Psoas muscle (tissue), 8 donors: Measurements from ENCODE around the gene SIPA1L2. TPM values are rescaled to one million over a fixed set of nuclear protein-coding genes. Genes with fewer than 3 reads are reported as not detected.

ENCODE experiments used
- ATAC-seq, 4 donors: fragments of 200-7000 bp; cut with Tn5 transposase; one replicate each; pipeline ENCODE4 v1.9.1; 2020; ENCODE audit warnings: moderate library complexity in 3 of 4, mild to moderate bottlenecking in 2 of 4
- DNase-seq, 2 donors: peaks; one replicate each; pipeline ENCODE4 v3.0.0-alpha.2; 2020
- H3K27ac ChIP-seq: fragments of 200-600 bp; one replicate; pipeline ENCODE4 v1.8.0; 2022
- H3K27me3 ChIP-seq, 3 donors: fragments of 200-600 bp in 1 of 3; one replicate each; pipeline versions ENCODE4 v1.6.1 to v1.8.0; 2013 to 2022; ENCODE audit warnings: low read length in 2 of 3, mild to moderate bottlenecking in 2 of 3, moderate library complexity in 1 of 3; ENCODE audit not compliant: insufficient read depth in 3 of 3
- H3K36me3 ChIP-seq, 2 donors: fragments of 200-600 bp in 1 of 2; one replicate each; pipeline versions ENCODE4 v1.6.1 to v1.8.0; 2013 to 2022; ENCODE audit warnings: low read depth in 1 of 2, mild to moderate bottlenecking in 1 of 2, moderate library complexity in 1 of 2; ENCODE audit not compliant: insufficient read depth in 1 of 2
- H3K4me1 ChIP-seq: fragments of 200-600 bp; one replicate; pipeline ENCODE4 v1.8.0; 2022
- H3K4me3 ChIP-seq: fragments of 200-600 bp; one replicate; pipeline ENCODE4 v1.8.0; 2022; ENCODE audit warnings: mild to moderate bottlenecking
- H3K9me3 ChIP-seq: fragments of 200-600 bp; one replicate; pipeline ENCODE4 v1.8.0; 2022
- WGBS, 3 donors: extraction: QIAGEN DNeasy Blood & Tissue Kit; methylation state at CpG; one replicate each; pipeline versions ENCODE4 v1.1.6 to v1.1.7; 2013; 5-methylcytosine and 5-hydroxymethylcytosine counted together
- intact Hi-C, 2 donors: fragments of 100-400 bp; cut with DNase I; formaldehyde crosslinking; loops; one replicate each; pipeline versions ENCODE4 v1.11.0 to v1.14.2; 2022
- long read RNA-seq, 2 donors: library from polyadenylated mRNA; unstranded; transcript quantifications; one replicate each; pipeline ENCODE4 v2.0.0, GENCODE V29; 2021
- polyA plus RNA-seq, 3 donors: library from polyadenylated mRNA; stranded (reverse); fragments of 200-250 nt; gene quantifications; one replicate each; pipeline ENCODE4 v1.2.3, GENCODE V29; 2013
- total RNA-seq, 4 donors: library from RNA; stranded (reverse); fragmentation: NEBNext Ultra II Directional in 2 of 4; extraction: Animal tissue kit (Norgen Biotek cat#: 25700) in 2 of 4; gene quantifications; one replicate each; pipeline versions ENCODE4 v1.2.1 to v1.2.4, GENCODE V29; 2021 to 2023
- TF ChIP-seq, protein P1 (sequence below): fragments of 200-600 bp; IDR thresholded peaks from one replicate; pipeline ENCODE4 v1.8.0; 2022; ENCODE audit warnings: antibody characterized with exemption
- donor health status: healthy with polysubstance abuse.
- donor health status: DM: no; HTN: no; CAD: no; lungs with moderate emphysema.
- donor health status: Bipolar disorder and iron deficiency.
- donor health status: healthy.
- donor health status: DM: yes; HTN: yes; CAD: no.
- donor health status: DM: no; HTN: no; CAD: no.
- donor health status: DM: no; HTN: no; CAD: no.
- donor health status: DM: yes; HTN: yes; CAD: no.

The SIPA1L2 gene, protein sequence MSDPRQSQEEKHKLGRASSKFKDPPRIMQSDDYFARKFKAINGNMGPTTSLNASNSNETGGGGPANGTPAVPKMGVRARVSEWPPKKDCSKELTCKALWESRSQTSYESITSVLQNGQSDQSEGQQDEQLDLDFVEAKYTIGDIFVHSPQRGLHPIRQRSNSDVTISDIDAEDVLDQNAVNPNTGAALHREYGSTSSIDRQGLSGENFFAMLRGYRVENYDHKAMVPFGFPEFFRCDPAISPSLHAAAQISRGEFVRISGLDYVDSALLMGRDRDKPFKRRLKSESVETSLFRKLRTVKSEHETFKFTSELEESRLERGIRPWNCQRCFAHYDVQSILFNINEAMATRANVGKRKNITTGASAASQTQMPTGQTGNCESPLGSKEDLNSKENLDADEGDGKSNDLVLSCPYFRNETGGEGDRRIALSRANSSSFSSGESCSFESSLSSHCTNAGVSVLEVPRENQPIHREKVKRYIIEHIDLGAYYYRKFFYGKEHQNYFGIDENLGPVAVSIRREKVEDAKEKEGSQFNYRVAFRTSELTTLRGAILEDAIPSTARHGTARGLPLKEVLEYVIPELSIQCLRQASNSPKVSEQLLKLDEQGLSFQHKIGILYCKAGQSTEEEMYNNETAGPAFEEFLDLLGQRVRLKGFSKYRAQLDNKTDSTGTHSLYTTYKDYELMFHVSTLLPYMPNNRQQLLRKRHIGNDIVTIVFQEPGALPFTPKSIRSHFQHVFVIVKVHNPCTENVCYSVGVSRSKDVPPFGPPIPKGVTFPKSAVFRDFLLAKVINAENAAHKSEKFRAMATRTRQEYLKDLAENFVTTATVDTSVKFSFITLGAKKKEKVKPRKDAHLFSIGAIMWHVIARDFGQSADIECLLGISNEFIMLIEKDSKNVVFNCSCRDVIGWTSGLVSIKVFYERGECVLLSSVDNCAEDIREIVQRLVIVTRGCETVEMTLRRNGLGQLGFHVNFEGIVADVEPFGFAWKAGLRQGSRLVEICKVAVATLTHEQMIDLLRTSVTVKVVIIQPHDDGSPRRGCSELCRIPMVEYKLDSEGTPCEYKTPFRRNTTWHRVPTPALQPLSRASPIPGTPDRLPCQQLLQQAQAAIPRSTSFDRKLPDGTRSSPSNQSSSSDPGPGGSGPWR (N-terminal part only)
- total RNA-seq (10 to 100 TPM in 3 of 4 donors, 1 to 10 TPM in 1; 4.3 to 54.4 (median 14.8) TPM), polyA plus RNA-seq (1 to 10 TPM; 5.9 to 9.4 (median 6.2) TPM)
- long read RNA-seq, donor 1, full-length matches to known transcripts: 2 of 46 reads
- long read RNA-seq, donor 1, partial matches to known transcripts: 27 of 46 reads
- long read RNA-seq, donor 1, other reads (novel, unspliced or antisense): 17 of 46 reads
- long read RNA-seq, donor 2, partial matches to known transcripts: 0 of 2 reads
- long read RNA-seq, donor 2, other reads (novel, unspliced or antisense): 2 of 2 reads

DNA sequence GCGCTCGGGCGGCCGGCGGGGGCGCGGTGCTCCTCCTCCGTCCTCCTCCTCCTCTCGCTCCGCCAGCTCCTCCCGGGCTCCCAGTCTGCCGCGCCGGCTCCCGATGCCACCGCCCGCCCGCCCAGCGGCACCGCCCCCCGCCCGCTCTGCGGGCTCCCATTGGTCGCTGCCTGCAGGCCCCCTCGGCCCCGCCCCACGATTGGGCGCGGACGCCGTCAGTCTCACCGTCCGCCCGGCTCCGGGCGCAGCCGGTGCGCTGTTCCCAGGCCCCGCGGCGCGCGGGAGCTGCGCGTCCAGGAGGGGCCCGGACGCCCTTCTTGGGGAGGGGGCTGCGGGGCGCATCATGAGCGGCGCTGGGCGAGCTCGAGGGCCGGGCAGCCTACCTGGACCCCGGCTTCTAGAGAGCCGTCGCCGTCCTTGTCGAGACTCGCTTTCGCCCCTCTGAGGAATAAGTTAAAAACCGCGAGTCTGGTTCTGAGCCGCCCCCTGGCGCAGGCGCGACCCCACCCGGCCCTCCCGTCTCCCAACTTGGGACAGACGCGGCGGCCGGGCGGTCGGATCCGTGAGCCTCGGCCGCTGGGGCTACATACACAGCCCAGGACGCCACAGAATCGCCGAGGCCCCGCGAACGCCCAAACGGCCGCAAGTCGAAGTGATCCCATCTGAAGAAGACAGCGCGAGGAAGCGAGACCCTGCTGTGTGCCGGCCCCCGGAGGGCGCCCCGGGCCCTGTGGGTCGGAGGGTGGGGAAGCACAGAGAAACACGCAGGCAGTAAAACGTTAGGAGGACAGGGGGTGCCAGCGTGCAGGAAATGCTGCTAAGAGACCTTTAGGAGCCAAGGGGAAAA is at the start of gene SIPA1L2:
TSS of gene SIPA1L2 (minus strand) at position 87 of the 847 bp plus-strand sequence. CDS start 114,794 bp downstream, outside the sequence.
- H3K4me3 ChIP-seq: peak within 1 kb of the TSS; percentile 97
- H3K4me1 ChIP-seq: peaks cover 11% of the 10 kb centered on the region
- ATAC-seq (peak; percentile 93 to 99 (median 97)), DNase-seq (peak; percentile 96 to 97)
- no peaks in the 10 kb centered on the region for H3K36me3 ChIP-seq
- WGBS, 3 donors: 0% methylated on average over 60 to 98 of the region's 98 CpGs
- no peaks in the 10 kb centered on the region for H3K27me3 ChIP-seq
- TF ChIP-seq, protein P1, sequence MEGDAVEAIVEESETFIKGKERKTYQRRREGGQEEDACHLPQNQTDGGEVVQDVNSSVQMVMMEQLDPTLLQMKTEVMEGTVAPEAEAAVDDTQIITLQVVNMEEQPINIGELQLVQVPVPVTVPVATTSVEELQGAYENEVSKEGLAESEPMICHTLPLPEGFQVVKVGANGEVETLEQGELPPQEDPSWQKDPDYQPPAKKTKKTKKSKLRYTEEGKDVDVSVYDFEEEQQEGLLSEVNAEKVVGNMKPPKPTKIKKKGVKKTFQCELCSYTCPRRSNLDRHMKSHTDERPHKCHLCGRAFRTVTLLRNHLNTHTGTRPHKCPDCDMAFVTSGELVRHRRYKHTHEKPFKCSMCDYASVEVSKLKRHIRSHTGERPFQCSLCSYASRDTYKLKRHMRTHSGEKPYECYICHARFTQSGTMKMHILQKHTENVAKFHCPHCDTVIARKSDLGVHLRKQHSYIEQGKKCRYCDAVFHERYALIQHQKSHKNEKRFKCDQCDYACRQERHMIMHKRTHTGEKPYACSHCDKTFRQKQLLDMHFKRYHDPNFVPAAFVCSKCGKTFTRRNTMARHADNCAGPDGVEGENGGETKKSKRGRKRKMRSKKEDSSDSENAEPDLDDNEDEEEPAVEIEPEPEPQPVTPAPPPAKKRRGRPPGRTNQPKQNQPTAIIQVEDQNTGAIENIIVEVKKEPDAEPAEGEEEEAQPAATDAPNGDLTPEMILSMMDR: peak; percentile 47
- H3K27ac ChIP-seq: peak within 1 kb of the TSS; percentile 89
- intact Hi-C loops: loop anchor here (5.0 to 10.0 kb wide), 6 partner anchors 162 to 542 kb away; partner anchors contain the start of genes MAP10 (in 1 of the 2) and NTPCR (in 1 of the 2)
- no peaks in the 10 kb centered on the region for H3K9me3 ChIP-seq

DNA sequence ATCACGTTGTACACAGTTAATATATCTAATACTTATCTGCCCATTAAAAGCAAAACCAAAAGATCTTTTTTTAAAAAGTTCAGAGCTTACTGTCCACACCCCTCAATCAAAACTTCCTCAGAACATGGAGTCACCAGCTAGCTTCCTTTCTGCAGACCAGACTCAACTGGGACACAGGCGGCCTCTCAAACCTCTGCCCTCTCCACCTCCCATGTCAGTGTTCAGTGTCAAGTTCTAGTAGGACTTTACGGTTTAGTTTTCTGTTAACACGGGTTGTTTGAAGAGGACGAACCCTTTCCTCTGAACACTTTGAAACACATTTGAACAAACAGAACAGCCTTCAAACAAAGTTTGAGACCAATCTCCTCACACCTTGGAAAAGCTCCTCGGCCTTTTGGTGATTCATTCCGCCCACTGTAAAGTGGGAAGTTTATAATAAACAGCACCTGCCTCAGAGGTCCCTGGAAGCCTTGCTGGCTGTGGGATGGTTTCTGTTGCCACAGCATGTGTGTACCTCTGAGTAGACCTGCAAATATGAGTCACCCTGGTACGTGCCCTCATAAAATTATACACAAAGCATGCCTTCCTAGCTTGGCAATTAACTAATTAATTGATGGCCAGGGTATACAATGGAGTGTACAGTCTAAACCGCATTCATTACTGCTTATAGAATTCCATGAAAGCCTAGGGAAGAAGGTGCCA is 48.4 kb upstream of the SIPA1L2 start:
- Histone ChIP-seq H3K36me3 (no peaks in the 10 kb centered on the region), H3K27me3 (no peaks in the 10 kb centered on the region), H3K9me3 (no peaks in the 10 kb centered on the region), H3K4me1 (no peaks in the 10 kb centered on the region), H3K27ac (no peak overlapping the region), H3K4me3 (no peak overlapping the region)
- 73 to 77% (median 76%) methylated on average over 9 of the region's 9 CpGs for WGBS, 3 donors
- intact Hi-C loops: no loop called here
- DNase-seq (no peak), ATAC-seq (no peak)
- TF ChIP-seq, protein P1: no peak

DNA sequence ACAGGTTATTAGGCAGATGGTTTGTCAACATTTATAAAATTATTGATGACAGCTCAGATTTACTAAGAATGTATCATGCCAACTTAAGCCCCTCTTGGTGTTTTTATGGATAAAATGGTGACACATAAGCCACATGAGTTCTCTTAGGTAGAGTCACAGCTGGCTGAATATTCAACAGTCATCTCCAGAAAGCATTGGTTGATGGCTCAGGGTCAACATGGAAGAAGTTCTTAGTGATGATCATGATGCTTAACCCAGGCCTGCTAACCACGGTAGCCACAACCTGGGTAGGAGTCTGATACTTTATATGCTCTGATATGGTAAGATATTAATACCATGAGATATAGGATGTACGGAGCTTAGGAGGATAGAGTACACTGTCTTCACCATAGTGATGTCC is 46.4 kb upstream of the SIPA1L2 start:
- TF ChIP-seq, protein P1: no peak
- no peak for ATAC-seq
- H3K36me3 ChIP-seq: no peaks in the 10 kb centered on the region
- H3K4me3 ChIP-seq: no peak overlapping the region
- H3K4me1 ChIP-seq: no peaks in the 10 kb centered on the region
- H3K27ac ChIP-seq: no peak overlapping the region
- WGBS, 3 donors: 87 to 92% (median 90%) methylated on average over 2 of the region's 2 CpGs
- no peak for DNase-seq
- H3K9me3 ChIP-seq: no peaks in the 10 kb centered on the region
- H3K27me3 ChIP-seq: no peaks in the 10 kb centered on the region
- intact Hi-C loops: no loop called here
